Tibial nerve (tissue), 4 donors: Measurements from ENCODE around the gene SLC38A1.

ENCODE experiments used
- CTCF ChIP-seq, 5 experiments: fragments of 200-600 bp in 3 of 5; fragments of 450-650 bp in 2 of 5; sonication (generic) in 3 of 5; IDR thresholded peaks; one replicate each; pipeline ENCODE4 v1.5.1; 2016 to 2019; ENCODE audit warnings: antibody characterized with exemption in 5 of 5, mild to moderate bottlenecking in 3 of 5, moderate library complexity in 2 of 5
- EP300 ChIP-seq, 2 donors: sonication (generic); formaldehyde crosslinking; IDR thresholded peaks; one replicate each; pipeline ENCODE4 v1.6.1; 2017; ENCODE audit warnings: antibody characterized with exemption in 2 of 2, mild to moderate bottlenecking in 1 of 2
- POLR2A ChIP-seq, 2 donors: fragments of 450-650 bp; IDR thresholded peaks; one replicate each; pipeline ENCODE4 v1.6.1; 2017; ENCODE audit warnings: antibody characterized with exemption in 2 of 2, mild to moderate bottlenecking in 2 of 2, moderate library complexity in 2 of 2

- no peak for TF ChIP-seq CTCF (IDR thresholded peaks at IDR 0.05)
- no peak for TF ChIP-seq POLR2A (IDR thresholded peaks at IDR 0.05)
- no peak for TF ChIP-seq EP300 (IDR thresholded peaks at IDR 0.05)
These were observed 104.6 kb downstream of the SLC38A1 start for GRCh38 chr12:46164186-46164761.
